GM19452 (cell line): ENCODE data around the gene ARFGEF2.
"Not testable (repeated sequence)": the region's sequence is repeated elsewhere in the genome, so short reads cannot be mapped to it uniquely, and the experiment has no call there.

Experiments used
- ATAC-seq: cut with Tn5 transposase; IDR thresholded peaks from one replicate; pipeline ENCODE4 v1.9.1; 2021; ENCODE audit not compliant: unreplicated experiment

The ARFGEF2 gene

GRCh38 chr20:48951041-48951440 lies 29.5 kb downstream of the ARFGEF2 start:
- ATAC-seq: no peak

GRCh38 chr20:48951646-48952045 lies 30.1 kb downstream of the ARFGEF2 start:
- ATAC-seq: no peak

- ATAC-seq: no peak
These were observed 31.1 kb downstream of the ARFGEF2 start for GRCh38 chr20:48952656-48953055.

- ATAC-seq: no peak
These were observed 32.1 kb downstream of the ARFGEF2 start for GRCh38 chr20:48953653-48954052.

DNA sequence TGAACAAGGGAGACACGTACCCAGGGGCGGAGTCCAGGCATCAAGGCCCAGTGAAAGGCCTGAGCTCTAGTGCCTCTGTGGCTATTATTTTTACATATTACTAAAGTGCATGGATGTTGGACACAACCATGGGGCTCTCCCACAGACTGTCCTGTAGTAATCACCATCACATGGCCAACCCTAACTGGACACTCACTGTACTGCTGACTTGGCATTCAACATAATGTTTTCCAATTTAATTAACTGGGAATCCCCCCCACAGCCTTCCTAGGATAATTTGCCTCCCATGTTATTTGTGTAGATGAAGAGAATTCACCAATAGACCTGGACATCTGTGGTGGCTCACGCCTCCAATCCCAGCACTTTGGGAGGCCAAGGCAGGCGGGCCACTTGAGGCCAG lies 34.5 kb downstream of the ARFGEF2 start:
- ATAC-seq: no peak

DNA sequence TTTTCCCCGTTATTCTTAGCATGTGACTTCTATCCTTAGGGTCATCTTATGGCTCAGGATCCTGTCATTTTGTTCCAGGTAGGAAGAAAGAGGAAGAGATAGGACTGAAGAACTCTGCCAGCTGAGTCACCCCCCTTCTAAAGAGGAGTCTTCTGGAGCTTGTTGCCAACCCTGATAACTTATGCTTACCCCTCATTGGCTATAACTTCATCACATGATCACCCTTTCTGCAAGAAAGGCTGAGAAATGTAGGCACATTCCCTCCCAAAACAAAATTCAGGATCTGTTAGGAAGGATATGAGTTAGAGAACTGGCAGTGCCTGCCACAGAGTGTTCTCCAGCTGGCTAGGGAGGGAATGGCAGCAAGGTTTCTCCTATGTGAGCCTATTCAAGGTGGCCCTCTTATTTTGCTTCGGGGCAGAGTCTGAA lies 35.6 kb downstream of the ARFGEF2 start:
- ATAC-seq: no peak

DNA sequence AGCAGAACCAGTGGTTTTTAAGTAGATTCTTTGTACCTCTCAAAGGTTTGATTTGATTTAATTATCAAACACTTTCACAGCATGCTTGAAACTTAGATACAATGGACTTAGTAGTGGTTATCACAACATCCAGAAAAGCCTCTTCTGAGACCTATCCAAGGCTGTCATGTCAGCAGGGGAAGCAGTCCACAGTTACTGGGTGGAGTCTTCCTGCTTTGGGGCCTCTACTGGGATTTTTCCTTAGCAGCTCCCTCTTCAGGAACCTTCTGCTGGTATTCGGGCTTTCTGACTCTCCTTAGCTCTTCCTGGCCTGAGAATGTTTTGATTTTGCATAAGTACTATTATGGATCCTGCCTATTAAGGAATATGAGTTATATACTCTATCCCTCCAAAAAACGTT lies 36.0 kb downstream of the ARFGEF2 start:
- no peak for ATAC-seq

DNA sequence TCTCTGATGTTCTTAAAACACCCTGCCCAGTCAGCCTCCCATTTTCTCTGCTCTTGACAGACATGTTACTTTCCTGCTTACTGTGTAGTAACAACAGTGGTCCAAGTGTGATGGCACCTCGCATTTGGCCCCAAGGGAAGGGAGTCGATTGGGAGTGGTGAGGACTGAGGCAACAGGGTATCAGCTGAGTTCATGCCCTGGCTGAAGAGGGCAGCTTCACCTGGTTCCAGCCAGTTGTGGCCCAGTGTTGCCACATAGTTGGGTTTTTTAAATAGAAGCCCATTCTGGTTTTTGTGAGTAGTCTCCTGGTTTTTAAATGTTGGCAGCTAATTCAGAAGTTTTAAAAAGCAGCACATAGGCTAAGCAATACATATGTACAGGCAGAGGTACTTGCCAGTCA lies 37.2 kb downstream of the ARFGEF2 start:
- ATAC-seq: no peak

DNA sequence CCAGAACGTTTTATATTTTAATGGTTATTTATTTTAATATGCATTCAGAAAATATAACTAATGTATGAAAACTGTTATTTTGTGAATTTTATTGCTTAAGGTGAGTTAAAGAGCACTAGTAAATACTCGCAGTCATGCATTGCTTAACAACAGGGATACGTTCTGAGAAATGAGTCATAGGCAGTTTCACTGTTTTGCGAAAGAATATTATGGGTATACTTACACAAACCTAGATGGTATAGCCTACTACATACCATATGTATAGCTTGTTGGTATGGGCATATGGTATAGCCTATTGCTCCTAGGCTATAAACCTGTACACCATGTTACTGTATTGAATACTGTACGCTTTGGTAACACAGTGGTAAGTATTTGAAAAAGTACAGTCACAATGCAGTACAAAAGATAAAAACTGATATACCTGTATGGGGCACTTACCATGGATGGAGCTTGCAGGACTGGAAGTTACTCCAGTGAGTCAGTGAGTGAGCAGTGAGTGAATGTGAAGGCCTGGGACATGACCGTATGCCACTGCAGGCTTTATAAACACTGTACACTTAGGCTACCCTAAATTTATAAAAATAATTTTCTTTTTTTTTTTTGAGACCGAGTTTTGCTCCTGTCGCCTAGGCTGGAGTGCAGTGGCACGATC lies 38.5 kb downstream of the ARFGEF2 start:
- ATAC-seq: no peak

- ATAC-seq: no peak
These were observed 40.9 kb downstream of the ARFGEF2 start for GRCh38 chr20:48962421-48962820.

DNA sequence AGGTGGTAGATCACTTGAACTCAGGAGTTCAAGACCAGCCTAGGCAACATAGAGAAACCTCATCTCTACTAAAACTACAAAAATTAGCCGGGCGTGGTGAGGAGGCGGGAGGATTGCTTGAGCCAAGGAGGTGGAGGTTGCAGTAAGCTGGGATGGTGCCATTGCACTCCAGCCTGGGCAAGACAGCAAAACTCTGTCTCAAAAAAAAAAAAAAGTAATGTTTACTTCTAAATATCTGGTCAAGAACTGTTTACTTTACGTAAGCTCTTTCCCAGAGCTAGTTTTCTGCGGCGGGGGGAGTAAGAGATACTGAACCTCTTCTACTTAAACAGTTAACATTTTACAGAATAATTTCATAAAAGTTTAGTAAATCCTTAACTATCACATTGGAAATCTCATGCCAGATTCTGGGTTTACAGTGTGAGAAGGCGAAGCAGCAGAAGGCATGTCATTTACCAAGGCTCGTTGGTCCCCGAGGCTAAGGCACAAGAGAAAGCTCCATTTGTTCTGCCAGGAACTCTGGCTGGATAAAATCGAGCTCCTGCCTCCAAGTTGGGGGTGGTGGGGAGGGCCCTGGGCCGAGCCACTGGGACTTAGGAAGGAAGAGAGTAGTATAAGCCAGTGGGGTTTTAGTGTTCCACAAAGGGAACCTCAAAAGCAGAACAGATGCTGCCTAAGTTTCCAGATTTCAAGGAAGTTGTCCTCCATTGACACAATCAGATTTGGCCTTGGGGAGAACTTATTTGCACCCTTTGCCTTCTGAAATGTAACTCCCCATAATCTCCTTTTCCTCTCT lies 41.7 kb downstream of the ARFGEF2 start:
- no peak for ATAC-seq

DNA sequence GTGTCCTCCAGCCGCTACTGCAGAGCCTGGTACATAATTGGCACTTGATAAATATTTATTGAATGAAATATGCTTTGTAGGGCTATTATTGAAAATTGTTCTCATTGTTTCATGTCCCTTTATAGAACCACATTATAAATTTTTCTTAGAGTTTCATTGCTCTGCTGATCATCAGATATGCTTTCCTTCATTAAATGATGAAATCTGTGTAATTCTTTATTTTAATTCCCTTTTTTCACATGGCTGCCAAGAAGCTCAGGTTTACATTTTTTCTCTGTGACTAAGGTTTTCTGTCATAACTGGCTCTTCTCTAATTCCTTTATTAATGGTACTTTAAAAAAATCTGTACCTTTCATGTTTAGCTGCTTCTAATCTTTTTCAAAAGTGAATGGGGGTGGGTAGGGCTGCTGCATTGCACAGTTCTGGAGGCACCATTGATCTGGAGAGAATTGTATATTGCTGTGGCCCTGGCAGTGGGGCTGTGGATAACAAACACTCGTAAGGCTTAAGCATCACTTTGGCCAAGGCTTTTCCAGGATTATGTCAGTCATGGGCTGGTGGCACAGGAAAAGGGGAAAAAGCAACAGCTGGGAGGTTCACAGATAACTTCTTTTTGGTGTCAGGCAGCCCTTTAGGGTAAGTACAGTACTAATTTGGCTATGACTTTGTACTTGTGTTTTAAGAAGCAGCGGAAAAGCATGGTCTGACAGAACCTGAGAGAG lies 43.8 kb downstream of the ARFGEF2 start:
- ATAC-seq: no peak

DNA sequence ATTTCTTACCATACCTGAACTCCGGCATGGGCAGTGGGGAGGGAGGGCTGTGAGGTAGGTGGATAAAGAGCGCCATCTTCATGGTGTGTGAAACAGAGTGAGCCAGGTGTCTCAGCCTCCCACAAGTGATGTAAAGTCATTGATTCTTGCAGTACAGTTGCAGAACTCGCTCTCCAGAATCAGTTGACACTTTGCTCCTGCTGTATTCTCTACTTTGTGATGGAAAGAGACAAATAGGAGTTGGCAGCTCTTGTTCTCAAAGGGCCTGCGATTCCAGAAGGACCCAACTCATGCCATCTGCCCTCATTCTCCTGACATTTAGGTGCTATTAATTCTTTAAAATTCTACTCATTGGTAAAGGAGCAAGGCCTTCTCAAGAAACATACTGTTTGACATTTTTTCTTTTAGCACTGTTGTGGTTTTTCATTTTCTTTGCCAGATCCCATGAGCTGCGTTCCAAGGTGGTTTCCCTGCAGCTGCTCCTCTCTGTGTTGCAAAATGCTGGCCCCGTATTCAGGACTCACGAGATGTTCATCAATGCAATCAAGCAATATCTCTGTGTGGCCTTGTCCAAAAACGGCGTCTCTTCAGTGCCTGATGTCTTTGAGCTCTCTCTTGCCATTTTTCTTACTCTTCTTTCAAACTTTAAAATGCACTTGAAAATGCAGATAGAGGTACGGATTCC lies 49.3 kb downstream of the ARFGEF2 start:
- no peak for ATAC-seq

GRCh38 chr20:48971956-48972355 lies 50.4 kb downstream of the ARFGEF2 start:
- ATAC-seq: no peak

- no peak for ATAC-seq
These were observed 51.3 kb downstream of the ARFGEF2 start for GRCh38 chr20:48972816-48973215.

GRCh38 chr20:48975955-48976354 lies 54.4 kb downstream of the ARFGEF2 start:
- no peak for ATAC-seq

GRCh38 chr20:48979980-48980379 lies 58.5 kb downstream of the ARFGEF2 start:
- ATAC-seq: not testable (repeated sequence)

DNA sequence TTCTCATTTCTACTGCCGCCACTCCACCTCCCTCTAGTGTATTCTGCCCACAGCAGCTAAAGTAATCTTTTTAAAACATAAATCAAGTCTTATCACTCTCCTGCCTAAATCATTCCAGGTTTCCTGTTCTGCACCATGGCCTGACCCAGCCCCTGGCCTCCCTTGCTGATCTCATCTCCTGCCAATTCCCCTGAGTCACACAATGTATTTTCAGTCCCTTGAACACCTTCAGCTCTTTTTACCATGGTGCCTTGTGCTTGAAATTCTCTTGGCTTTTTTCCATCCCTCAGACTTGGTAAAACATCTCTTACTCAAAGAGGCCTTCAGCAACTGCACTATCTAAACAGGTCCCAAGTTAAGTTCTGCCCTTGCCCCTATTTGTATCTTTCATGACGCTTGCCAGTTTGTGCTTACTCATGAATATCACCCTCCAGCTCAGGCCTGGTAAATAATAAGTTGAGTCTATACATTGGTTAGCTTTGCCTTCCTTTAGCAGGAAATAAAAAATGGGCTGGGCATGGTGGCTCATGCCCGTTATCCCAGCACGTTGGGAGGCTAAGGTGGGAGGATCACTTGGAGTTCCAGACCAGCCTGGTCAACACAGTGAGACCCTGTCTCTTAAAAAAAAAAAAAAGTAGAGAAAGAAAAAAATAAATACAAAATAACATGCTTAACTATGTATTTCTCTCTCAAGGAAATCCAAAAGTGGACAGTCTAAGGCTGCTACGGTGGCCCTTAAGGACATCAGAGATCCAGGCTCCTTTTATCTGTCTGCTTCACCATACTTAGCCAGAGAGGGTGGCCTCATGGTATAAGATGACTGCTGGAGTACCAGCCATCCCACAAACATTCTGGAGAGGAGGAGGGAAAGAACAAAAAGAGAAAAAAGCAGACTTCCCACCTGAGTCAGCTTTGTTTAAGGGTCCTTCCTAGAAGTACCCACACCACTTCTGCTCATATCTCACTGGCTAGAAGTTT lies 62.2 kb downstream of the ARFGEF2 start:
- no peak for ATAC-seq

DNA sequence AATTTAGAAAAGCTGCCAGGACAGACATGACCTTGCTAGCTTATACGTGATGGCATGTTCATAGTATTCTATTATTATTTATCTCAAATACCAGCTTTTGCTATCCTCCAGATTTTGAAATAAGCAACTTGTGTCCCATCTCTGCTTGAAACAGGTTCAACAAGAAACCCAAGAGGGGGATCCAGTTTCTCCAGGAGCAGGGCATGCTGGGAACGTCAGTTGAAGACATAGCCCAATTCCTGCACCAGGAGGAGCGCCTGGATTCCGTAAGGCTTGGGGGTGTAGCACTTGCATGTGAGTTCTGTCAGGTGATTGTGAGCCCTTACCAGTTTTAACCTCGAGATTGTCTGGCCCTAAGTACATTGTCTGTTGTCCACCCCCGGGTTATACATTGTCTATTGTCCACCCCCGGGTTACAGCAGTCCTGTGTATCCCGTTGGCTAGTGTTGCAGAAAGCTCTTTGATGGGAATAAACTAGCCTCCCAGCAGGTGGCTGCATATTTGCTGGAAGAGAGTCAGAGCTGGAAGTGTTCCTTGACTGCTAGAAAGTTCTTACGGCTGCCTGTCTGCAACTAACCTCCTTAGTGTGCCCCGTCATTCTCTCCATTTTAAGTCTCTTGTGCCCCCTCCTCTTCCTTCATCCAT lies 63.2 kb downstream of the ARFGEF2 start:
- no peak for ATAC-seq

DNA sequence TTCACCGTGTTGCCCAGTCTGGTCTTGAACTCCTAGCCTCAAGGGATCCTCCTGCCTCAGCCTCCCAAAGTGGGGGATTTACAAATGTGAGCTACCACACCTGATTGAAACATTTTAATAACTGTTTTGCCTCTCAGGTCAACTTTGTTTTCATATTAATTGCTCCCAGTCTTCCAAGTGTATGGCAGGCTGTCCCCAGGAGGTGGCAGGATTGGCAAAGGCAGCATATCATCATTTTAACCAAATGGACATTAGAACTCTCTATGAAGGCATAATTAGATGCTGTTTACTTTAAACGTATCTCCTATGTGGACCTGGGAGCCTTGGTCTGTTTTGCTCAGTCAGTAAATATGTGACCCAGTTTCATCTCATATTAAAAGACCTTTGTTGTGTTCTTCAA lies 65.4 kb downstream of the ARFGEF2 start:
- ATAC-seq: no peak
